Stimulated activated CD8-positive, alpha-beta memory T cell treated with anti-CD3 and anti-CD28 coated beads, Interleukin-4, amount 100 ng/mL, for 4 hours (primary cell): Measurements from ENCODE around the gene MED10.
A peak's percentile ranks its signal among the peaks of the same experiment; 100 is the strongest.

Experiments used
- DNase-seq, 2 donors: peaks; one replicate each; pipeline ENCODE4 v3.0.0-alpha.2; 2020; ENCODE audit warnings: low read depth in 2 of 2, low spot score in 1 of 2

The MED10 gene

GRCh38 chr5:6377905-6378765 lies at the start of gene MED10:
MED10 (minus strand) TSS chr5:6378547; CDS start chr5:6378483, 64 bp downstream.
- peak; percentile 86 to 89 for DNase-seq

- no peak for DNase-seq
These were observed 49.3 kb upstream of the MED10 start for GRCh38 chr5:6427694-6428093.

- no peak for DNase-seq
These were observed 46.4 kb upstream of the MED10 start for GRCh38 chr5:6424700-6425099.

- no peak for DNase-seq
These were observed 45.8 kb upstream of the MED10 start for GRCh38 chr5:6424110-6424659.

GRCh38 chr5:6423327-6424109 lies 45.2 kb upstream of the MED10 start:
- no peak for DNase-seq

GRCh38 chr5:6419340-6419852 lies 41.0 kb upstream of the MED10 start:
- DNase-seq, result no peak

GRCh38 chr5:6418679-6419276 lies 40.4 kb upstream of the MED10 start:
- no peak for DNase-seq

GRCh38 chr5:6417657-6418056 lies 39.3 kb upstream of the MED10 start:
- DNase-seq, result no peak

- DNase-seq, result no peak
These were observed 34.5 kb upstream of the MED10 start for GRCh38 chr5:6412811-6413210.

GRCh38 chr5:6411141-6411540 lies 32.8 kb upstream of the MED10 start:
- DNase-seq, result no peak

- DNase-seq, result no peak
These were observed 32.1 kb upstream of the MED10 start for GRCh38 chr5:6410421-6410820.

- no peak for DNase-seq
These were observed 30.5 kb upstream of the MED10 start for GRCh38 chr5:6408627-6409446.

GRCh38 chr5:6408260-6408596 lies 29.9 kb upstream of the MED10 start:
- DNase-seq, result no peak

- DNase-seq, result no peak
These were observed 29.4 kb upstream of the MED10 start for GRCh38 chr5:6407558-6408259.

- no peak for DNase-seq
These were observed 27.2 kb upstream of the MED10 start for GRCh38 chr5:6405591-6405990.

- no peak for DNase-seq
These were observed 25.8 kb upstream of the MED10 start for GRCh38 chr5:6404129-6404528.

- DNase-seq, result no peak
These were observed 25.1 kb upstream of the MED10 start for GRCh38 chr5:6403416-6403815.

- no peak for DNase-seq
These were observed 24.6 kb upstream of the MED10 start for GRCh38 chr5:6402939-6403338.

GRCh38 chr5:6401410-6401809 lies 23.1 kb upstream of the MED10 start:
- DNase-seq, result no peak
